Lower lobe of right lung (tissue), 2 donors: Measurements from ENCODE around the gene RHOU. TPM values are rescaled to one million over a fixed set of nuclear protein-coding genes. Genes with fewer than 3 reads are reported as not detected.

Experiments used
- ATAC-seq, 2 donors: fragments of 200-7000 bp; cut with Tn5 transposase; one replicate each; pipeline ENCODE4 v1.9.1; 2020 to 2022; ENCODE audit warnings: mild to moderate bottlenecking in 2 of 2, moderate library complexity in 2 of 2
- DNase-seq: peaks from one replicate; pipeline ENCODE4 v3.0.0-alpha.2; 2020
- H3K27ac ChIP-seq: fragments of 200-600 bp; one replicate; pipeline ENCODE4 v1.8.0; 2022
- H3K27me3 ChIP-seq: fragments of 200-600 bp; one replicate; pipeline ENCODE4 v1.8.0; 2022; ENCODE audit warnings: low read depth
- H3K36me3 ChIP-seq: fragments of 200-600 bp; one replicate; pipeline ENCODE4 v1.8.0; 2022; ENCODE audit warnings: mild to moderate bottlenecking
- H3K4me1 ChIP-seq: fragments of 200-600 bp; one replicate; pipeline ENCODE4 v1.8.0; 2022
- H3K4me3 ChIP-seq: fragments of 200-600 bp; one replicate; pipeline ENCODE4 v1.8.0; 2022; ENCODE audit warnings: mild to moderate bottlenecking
- H3K9me3 ChIP-seq: fragments of 200-600 bp; one replicate; pipeline ENCODE4 v1.8.0; 2022
- intact Hi-C: fragments of 100-400 bp; cut with DNase I; formaldehyde crosslinking; loops from one replicate; pipeline ENCODE4 v1.11.0; 2022
- total RNA-seq: library from RNA; stranded (reverse); fragmentation: NEBNext Ultra II Directional; extraction: Animal tissue kit (Norgen Biotek cat#: 25700); gene quantifications from one replicate; pipeline ENCODE4 v1.2.1, GENCODE V29; 2021
- TF ChIP-seq, protein P1 (sequence below): fragments of 200-600 bp; IDR thresholded peaks from one replicate; pipeline ENCODE4 v1.8.0; 2022; ENCODE audit warnings: antibody characterized with exemption, mild to moderate bottlenecking
- donor health status: DM: no; HTN: yes; CAD: no; lungs with severe emphysema.

Gene RHOU
- total RNA-seq, 1 donor from 2014 or later, result 22.9 TPM

DNA sequence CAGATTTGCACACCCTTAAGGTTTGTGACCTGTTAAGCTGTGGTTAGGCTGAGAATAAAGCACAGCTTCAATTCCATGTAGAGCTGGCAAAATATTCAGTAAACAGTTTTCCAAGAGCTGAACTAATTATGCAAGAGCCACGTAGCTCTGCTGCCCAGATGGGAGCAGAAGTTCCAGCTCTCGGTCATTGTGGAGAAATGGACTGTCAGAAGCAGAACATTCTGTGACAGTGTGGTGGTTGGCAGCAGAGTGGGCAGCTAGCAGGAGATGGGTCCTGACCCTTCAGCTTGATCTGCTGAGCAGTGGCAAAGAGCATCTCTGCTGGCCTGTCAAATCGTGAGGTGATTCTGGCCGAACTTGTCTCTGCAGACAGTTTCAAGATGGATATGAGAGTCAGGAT, 23.2 kb downstream of the RHOU start:
- ATAC-seq (no peak), DNase-seq (no peak)
- intact Hi-C loops, result no loop called here
- Histone ChIP-seq H3K4me3 (no peak overlapping the region), H3K36me3 (no peaks in the 10 kb centered on the region), H3K27me3 (peaks cover 9% of the 10 kb centered on the region), H3K9me3 (no peaks in the 10 kb centered on the region), H3K27ac (no peak overlapping the region), H3K4me1 (no peaks in the 10 kb centered on the region)
- TF ChIP-seq, protein P1, sequence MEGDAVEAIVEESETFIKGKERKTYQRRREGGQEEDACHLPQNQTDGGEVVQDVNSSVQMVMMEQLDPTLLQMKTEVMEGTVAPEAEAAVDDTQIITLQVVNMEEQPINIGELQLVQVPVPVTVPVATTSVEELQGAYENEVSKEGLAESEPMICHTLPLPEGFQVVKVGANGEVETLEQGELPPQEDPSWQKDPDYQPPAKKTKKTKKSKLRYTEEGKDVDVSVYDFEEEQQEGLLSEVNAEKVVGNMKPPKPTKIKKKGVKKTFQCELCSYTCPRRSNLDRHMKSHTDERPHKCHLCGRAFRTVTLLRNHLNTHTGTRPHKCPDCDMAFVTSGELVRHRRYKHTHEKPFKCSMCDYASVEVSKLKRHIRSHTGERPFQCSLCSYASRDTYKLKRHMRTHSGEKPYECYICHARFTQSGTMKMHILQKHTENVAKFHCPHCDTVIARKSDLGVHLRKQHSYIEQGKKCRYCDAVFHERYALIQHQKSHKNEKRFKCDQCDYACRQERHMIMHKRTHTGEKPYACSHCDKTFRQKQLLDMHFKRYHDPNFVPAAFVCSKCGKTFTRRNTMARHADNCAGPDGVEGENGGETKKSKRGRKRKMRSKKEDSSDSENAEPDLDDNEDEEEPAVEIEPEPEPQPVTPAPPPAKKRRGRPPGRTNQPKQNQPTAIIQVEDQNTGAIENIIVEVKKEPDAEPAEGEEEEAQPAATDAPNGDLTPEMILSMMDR, result no peak

DNA sequence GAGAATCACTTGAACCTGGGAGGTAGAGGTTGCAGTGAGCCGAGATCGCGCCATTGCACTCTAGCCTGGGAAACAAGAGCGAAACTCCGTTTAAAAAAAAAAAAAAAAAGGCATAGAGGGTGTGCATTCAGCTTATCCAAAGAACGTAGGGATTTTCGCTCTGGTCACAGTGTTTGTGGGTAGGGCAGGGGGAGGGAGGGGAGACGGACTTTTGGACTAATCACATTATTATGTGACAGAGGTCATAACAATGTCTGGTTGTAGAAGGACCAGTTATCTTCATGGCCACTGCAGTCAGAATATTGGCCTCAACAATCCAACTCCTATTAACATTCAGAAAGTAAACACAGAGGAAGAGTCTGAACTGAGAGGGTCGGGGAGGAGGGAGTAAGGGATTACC, 25.7 kb downstream of the RHOU start:
- no peaks in the 10 kb centered on the region for H3K27me3 ChIP-seq
- TF ChIP-seq, protein P1, result no peak
- intact Hi-C loops, result no loop called here
- H3K4me1 ChIP-seq, result no peaks in the 10 kb centered on the region
- ATAC-seq (no peak), DNase-seq (no peak)
- H3K27ac ChIP-seq, result no peak overlapping the region
- H3K9me3 ChIP-seq, result no peaks in the 10 kb centered on the region
- no peaks in the 10 kb centered on the region for H3K36me3 ChIP-seq
- H3K4me3 ChIP-seq, result no peak overlapping the region

DNA sequence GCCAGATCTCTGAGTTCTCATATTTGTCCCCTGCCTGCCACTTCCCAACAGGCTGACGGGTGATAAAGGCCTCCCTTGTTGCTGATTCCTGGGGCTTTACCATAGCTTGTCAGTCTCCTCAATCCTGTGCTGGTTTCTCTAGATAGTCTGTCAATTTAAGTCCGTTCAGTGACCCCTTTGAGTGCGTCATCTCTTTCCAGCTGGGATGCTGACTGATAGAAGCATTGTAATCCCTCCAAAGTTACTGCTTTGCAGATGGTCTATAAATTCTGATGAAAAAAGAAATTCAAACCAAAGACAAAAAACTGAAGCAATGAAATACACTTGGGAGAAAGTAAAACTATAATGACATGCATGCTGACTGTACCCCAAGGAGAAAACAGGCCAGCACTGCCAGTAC, 28.3 kb downstream of the RHOU start:
- intact Hi-C loops, result no loop called here
- no peak for DNase-seq

DNA sequence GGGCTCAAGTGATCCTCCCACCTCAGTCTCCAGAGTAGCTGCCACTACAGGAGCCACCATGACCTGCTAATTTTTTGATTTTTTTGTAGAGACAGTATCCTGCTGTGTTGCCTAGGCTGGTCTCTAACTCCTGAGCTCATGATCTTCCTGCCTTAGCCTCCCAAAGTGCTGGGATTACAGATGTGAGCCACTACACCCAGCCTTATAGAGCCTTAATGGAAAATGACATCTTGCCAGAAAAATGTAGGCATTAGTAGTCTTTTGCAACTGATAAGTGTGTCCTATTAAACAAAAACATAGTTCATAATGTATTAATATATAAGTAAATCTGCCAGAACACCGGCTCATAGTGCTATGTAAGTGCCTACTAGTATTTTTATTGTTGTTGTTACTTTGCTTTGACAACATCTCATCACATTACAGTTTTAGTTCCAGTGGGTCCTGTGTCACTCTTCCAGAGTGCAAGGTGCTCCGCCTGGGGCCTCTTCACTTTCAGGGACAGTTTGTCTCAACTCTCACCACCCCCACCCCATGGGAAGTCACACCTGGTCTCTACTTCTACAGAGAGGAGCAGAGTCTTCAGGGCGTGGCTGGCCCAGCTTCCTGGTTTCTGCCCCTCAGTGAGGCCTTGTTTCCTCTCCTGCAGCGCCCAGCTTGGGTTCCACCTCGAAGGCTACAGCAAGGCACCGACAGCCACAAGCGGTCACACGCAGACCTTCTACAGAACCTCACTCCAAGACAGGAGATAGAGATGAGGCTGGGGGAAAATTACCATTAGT, 30.1 kb downstream of the RHOU start:
- DNase-seq (no peak), ATAC-seq (peak in 1 of 2 donors; percentile 37)
- Histone ChIP-seq H3K9me3 (no peaks in the 10 kb centered on the region), H3K4me3 (no peak overlapping the region), H3K4me1 (no peaks in the 10 kb centered on the region), H3K27ac (no peak overlapping the region), H3K27me3 (no peaks in the 10 kb centered on the region), H3K36me3 (no peaks in the 10 kb centered on the region)
- intact Hi-C loops, result no loop called here
- TF ChIP-seq, protein P1, result no peak

More for the DNA sequence above, 28.3 kb downstream of the RHOU start:
- H3K36me3 ChIP-seq, result no peaks in the 10 kb centered on the region
- H3K4me3 ChIP-seq, result no peak overlapping the region
- H3K4me1 ChIP-seq, result no peaks in the 10 kb centered on the region
- H3K27ac ChIP-seq, result no peak overlapping the region
- TF ChIP-seq, protein P1, result no peak
- no peaks in the 10 kb centered on the region for H3K27me3 ChIP-seq
- ATAC-seq, result no peak
- no peaks in the 10 kb centered on the region for H3K9me3 ChIP-seq

DNA sequence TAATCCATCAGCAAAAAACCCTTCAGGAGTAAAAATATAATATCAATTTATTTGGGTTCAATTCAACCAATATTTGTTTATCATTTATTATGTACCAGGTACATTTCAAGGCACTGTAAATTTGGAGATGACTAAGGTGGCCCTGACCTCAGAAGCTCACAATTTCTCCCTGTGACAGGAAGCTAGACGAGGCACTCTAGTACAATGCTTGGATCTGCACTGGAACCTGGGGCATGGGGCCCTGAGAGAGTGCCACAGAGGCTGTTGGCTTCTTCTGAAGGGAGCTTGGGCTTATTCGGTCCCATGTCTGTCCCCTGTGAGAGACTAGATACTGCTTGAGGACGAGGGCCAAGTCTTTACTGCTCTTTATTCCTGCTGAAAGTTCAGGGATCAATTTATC, 31.5 kb downstream of the RHOU start:
- no peak overlapping the region for H3K4me3 ChIP-seq
- H3K27ac ChIP-seq, result no peak overlapping the region
- no peak for DNase-seq
- H3K9me3 ChIP-seq, result no peaks in the 10 kb centered on the region
- ATAC-seq, result no peak
- intact Hi-C loops, result no loop called here
- H3K27me3 ChIP-seq, result no peaks in the 10 kb centered on the region
- H3K36me3 ChIP-seq, result no peaks in the 10 kb centered on the region
- H3K4me1 ChIP-seq, result no peaks in the 10 kb centered on the region
- TF ChIP-seq, protein P1, result no peak
